ENCODE results near the gene CDC45.
A peak's percentile ranks its signal among the peaks of the same experiment; 100 is the strongest.
"Not testable (repeated sequence)": the region's sequence is repeated elsewhere in the genome, so short reads cannot be mapped to it uniquely, and the experiment has no call there.

CDC45 gene, protein sequence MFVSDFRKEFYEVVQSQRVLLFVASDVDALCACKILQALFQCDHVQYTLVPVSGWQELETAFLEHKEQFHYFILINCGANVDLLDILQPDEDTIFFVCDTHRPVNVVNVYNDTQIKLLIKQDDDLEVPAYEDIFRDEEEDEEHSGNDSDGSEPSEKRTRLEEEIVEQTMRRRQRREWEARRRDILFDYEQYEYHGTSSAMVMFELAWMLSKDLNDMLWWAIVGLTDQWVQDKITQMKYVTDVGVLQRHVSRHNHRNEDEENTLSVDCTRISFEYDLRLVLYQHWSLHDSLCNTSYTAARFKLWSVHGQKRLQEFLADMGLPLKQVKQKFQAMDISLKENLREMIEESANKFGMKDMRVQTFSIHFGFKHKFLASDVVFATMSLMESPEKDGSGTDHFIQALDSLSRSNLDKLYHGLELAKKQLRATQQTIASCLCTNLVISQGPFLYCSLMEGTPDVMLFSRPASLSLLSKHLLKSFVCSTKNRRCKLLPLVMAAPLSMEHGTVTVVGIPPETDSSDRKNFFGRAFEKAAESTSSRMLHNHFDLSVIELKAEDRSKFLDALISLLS

DNA sequence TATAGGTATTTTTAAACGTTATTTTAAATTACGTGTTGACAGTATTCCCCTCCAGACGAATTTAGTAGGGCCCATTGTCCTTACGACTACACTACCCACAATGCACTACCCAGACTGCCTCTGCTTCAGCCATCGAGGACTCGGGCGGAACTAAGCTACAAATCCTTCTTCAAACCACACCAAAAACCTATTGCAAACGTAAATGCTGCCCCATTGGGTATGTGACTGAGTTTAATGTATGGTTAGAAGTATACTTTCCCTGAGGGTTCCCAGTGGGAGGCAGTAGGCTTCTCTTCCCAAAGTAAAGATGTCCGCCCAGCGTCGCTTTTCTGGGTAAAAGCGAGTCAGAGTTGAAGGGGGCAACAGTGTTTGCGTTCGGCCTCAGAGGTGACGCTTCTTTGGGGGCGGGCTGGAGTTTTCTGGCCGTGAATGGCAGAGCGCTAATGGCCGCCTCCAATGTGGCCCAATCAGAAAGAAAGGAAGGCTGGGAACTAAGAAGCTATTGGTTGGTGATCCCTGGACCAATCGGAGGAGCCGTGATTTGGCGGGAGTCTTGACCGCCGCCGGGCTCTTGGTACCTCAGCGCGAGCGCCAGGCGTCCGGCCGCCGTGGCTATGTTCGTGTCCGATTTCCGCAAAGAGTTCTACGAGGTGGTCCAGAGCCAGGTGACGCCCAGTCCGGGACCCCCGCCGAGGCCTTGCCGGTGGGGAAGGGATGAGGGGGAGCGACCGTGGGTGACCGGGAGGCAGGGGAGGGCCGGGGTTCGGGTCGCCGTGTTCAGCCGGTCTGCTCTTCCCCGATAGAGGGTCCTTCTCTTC lies at the start of gene CDC45:
Gene CDC45 (plus strand): TSS at position 566 of the 818 bp plus-strand sequence. CDS start 49 bp downstream, at position 615.
- DNase-seq: peak; percentile 92

DNA sequence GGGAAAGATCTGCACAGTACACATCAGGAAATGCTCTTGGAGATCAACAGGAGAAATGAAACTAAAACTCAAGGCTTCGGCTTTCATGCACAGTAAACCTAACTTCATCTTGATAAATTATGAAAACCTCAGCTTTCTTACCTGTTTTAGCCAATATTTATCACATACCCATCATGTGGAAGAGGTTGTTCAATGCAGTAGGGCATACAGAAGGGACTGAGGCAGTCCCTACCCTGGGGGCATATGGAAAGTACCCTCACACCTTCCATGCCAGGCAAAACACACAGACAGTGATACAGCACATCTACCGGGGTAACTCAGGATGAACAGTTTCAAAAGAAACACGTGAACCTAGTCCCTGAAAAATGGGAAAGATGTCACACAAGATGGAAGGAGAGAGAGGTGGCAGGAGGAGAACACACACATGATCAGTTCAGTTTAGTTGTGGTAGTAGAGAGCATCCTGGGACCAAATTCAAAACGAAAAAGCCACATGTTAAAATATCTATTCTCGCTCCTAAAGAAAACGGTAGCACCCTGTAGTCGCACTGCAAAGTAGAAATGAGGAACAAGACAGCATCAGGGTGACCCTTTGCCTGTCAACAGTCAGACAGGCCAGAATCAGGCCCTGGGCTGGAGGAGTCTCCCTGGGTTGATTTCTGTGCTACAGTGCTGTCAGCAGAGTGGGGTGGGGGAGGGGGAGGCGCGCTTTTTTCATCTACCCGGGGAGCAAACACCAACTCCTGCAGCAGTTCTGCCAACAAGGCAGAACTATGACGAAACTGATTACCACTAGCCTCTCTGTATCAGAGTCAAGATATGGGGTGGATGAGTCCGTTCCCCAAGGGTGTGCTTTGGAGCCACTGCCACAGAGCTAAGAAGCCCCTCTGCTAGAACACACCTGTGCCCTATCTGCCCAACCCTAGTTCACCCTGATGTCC lies 49.5 kb upstream of the CDC45 start:
- peak; percentile 28 for DNase-seq

DNA sequence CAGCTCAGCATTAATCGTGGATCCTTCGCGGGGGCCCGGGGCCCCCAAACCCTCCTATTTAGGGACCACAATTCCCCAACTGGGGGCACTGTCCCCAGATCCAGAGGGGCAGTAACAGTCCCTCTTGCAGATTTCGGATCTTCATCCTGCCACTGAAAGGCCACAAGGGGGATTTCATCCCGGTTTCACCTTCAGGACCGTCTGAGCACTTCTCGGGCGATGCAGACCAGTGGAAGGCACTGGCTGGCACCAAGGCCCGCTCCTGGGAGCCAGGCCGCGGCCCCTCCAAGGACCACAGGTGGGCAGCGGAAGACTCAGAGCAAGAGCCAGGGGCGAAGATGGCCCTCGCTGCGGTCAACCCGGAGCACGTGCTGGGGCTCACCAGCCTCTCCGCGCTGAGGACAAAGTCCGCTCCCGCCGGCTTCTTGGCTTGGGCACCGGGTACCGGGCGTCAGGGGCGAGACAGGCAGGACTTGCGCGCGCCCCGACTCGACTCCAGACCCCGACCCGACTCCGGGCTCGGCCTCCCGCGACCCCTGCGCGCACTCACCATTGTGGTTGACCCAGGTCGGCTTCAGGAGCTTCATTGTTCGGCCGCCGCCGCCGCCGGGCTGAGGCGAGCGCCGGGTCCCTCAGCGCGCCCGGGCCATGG lies 48.7 kb upstream of the CDC45 start:
- no peak for DNase-seq

DNA sequence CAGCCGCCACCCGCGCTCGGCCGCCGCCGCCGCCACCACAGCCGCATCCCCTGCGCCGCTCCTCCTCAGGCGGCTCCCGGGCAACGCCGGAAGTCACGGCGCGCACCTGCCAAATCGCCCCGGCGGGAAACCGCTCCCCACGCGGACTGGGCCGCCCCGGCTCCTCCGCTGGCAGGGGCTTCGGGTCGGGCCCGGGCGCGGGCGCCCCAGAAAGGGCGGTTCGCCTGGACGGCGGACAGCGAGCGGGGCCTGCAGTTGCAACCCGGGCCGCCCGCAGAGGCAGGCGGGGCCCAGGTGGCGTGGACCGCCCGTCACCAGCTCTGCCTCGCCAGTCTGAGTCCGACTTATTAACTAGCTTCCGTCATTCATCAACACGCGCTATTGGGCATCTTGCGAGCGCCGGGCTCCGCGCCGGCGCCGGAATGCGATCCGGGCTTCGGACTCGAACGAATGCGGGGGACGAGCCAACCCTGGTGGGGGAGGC lies 48.0 kb upstream of the CDC45 start, which contains the start of gene HIRA:
Gene HIRA (minus strand): TSS at position 85 of the 484 bp plus-strand sequence. CDS start 257 bp downstream, outside the sequence.
- peak; percentile 87 for DNase-seq

DNA sequence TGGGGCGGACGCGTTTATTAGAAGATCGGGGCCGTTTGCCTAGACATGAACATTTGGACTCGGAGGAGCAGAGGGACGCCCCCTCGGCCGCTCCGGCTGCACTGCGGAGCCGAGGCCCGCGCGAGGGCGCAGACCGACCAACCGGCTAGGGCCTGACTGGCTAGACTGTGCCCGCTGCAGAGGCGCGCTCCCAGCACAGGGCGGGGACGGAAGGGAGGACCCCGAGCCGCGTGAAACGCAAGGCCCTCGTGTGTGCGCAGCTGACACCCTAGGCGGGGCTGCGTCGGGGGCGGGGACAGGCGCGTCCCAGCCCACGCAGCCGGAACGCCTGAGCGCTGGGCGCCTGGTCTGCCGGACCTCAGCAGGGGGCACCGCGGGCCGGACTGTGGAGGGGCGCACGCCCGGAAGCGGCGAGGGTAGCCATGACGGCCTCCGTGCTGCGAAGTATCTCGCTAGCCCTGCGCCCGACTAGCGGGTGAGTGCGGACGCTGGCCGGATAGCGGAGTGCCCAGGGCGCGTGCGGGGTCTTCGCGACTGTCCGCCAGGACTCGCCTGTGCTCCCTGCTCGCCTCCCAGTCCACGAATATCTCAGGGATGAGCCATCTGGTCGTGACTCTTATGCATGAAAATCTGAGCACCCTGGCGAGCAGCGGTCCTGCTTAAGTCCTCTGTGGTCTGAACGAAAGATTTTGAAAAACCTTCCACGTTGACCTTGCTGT lies 47.4 kb upstream of the CDC45 start, which contains the start of gene MRPL40:
Gene MRPL40 (plus strand): TSS at position 413 of the 719 bp plus-strand sequence. CDS start 10 bp downstream, at position 423.
- peak; percentile 90 for DNase-seq

DNA sequence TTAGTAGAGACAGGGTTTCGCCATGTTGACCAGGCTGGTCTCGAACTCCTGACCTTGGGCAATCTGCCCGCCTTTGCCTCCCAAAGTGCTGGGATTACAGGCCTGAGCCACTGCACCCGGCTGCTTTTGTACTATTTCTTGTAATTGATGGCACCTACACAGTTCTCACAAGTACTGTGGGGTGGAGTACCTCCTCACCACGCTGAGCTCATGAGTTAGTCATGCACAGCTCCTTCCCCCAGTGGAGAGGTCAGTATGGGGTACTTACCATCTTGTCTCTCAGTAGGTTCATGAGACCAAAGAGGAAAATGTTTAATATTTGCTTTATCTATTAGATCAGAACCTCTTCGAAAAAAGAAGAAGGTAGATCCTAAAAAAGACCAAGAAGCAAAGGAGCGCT lies 45.3 kb upstream of the CDC45 start:
- DNase-seq: no peak

DNA sequence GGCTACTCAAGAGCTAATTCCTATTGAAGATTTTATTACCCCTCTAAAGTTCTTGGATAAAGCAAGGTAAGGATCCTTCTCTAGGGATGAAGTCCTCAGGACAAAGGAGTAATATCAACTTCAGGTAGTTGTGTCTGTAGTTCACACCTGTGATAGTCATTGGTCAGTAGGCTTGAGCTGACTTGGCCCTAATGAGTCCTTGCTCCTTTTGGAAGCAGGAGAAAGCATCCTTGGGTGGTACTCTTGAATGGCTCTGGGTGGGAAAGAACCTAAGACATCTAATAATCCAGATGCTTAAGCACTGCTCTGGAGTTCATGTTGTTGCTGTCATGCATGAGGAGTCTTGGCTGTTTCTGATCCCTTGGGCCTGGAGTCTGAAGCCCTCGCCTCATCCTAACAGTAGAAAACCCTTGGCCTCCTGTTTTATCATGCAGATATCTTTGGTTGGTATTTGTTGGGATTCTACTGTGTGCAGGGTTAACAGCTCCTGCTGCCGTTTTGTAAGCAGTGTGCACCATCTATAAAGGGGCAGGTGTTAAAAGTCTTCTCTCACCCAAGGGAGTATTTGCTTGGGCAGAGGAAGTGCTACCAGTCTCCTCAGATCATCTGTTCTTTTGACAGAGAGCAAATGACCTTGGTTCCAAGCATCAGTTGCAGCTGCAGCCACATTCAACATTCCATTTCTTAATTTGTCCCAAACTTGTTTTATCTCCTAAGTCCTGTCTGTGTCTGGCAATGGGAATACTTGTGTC lies 44.7 kb upstream of the CDC45 start:
- no peak for DNase-seq

DNA sequence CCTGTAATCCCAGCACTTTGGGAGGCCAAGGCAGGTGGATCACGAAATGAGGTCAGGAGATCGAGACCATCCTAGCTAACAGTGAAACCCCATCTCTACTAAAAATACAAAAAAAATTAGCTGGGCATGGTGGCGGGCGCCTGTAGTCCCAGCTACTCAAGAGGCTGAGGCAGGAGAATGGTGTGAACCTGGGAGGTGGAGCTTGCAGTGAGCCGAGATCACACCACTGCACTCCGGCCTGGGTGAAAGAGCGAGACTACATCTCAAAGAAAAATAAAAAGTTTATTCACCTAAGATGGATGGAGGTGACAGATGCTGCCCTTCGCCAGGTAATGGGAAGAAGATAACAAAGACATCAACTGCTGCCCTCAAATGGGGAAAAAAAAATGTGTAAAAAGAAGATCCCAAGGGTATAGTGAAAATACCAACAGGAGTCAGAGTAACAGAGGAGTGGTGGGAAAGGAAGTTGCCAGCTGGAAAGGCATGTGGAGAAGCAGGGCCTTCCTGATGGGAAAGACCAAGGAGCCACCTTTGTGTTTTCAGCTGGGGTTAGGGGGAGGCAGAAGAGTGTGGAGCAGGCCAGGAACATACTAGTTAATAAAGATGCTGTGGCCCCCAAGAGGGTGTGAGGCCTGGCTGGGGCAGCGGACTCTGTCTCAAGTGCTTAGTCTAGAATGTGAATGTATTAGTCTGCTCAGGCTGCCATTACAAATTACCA lies 43.1 kb upstream of the CDC45 start:
- DNase-seq: not testable (repeated sequence)

DNA sequence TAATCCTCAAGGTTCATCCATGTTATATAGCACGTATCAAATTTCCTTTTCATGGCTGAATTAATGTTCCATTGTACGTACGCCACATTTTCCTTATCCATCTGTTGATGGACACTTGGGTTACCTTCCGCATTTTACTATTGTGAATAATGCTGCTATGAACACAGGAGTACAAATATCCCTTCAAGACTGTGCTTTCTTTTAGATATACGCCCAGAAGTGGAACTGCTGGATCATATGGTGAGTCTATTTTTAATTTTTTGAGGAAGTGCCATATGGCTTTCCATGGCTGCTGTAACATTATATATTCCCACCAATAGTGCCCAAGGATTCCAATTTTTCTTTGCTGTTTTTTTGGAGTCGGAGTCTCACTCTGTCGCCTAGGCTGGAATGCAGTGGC lies 41.4 kb upstream of the CDC45 start:
- DNase-seq: no peak

DNA sequence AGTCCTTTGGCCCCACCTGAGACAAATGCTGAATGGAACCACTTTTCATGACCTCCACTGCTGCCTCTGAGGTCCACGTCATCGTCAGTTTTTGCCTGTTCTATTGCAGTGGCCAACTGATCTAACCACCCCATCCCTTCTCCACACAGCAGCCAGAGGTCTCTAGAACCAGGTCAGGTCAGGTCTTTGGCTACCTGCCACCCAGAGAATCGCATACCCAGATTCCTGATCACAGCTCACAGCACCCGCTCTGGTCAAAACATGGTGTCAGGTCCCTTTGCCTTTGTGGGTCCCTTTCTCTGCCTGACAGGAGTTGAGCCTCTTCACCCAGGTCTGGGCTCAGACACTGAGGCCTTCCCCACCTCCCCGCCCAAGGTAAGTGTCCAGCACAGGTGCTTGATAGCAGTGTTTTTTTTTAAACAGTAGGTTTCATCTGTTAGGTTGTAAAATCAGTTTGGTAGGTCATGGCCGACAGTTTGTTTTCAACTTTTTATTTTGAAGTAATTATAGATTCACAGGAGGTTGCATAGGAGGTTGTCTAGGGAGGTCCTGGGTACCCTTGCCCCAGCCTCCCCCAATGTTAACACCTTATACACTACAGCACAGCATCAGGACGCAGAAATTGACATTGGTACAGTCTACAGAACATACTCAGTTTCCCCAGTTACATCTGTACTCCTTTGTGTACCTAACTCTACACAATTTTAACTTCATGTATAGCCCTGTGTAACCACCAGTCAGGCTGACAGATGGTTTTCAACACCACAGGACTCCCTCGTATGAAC lies 39.1 kb upstream of the CDC45 start:
- no peak for DNase-seq

DNA sequence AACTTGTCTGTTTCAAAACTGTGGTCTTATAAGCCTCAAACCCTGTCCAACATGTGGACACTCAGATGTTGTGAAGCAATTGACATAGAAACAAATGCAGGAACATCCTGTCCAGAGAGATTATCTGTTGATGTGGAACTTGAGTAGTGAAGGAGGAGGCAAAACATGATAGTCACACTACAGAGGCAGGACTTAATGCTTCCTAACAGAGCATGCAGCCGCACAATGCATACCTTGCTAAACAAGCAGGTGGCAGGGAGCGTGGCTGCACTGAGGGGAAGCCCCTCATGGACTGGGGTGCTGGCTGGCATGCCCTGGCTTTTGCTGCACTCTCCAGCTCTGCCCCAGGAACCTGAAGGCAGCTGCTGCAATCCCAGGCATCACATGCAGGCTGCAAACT lies 37.6 kb upstream of the CDC45 start:
- no peak for DNase-seq

DNA sequence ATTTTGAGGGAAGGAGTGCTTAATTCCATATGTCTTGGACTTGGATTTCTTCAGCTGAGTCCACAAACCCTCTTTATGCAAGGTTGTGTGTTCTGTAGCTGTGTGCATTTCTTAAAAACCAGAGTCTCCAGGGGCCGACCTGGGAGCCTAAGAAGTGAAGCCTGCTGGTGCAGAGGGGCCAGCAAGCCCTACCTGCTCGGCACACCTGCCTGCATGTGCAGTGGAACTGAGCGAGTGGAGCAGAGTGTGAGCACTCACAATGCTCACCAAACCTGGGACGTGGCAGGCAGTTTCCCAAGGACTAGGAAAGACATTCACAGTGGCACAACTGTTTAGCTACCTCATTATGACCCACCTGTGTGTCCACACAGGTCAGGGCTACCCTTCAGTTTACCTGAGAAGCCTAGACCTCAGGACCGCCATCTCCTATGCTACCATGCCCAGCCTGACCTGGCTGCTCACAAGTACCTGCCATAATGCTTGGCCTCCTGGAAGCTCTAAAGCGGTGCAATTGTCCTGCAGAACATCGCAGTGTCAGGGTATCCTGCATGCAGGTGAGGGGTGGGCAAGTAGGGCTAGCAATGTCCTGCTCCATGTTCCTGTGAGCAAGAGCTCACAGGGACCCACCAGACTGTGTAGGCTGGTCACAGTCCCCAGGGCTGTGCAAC lies 36.0 kb upstream of the CDC45 start:
- no peak for DNase-seq

DNA sequence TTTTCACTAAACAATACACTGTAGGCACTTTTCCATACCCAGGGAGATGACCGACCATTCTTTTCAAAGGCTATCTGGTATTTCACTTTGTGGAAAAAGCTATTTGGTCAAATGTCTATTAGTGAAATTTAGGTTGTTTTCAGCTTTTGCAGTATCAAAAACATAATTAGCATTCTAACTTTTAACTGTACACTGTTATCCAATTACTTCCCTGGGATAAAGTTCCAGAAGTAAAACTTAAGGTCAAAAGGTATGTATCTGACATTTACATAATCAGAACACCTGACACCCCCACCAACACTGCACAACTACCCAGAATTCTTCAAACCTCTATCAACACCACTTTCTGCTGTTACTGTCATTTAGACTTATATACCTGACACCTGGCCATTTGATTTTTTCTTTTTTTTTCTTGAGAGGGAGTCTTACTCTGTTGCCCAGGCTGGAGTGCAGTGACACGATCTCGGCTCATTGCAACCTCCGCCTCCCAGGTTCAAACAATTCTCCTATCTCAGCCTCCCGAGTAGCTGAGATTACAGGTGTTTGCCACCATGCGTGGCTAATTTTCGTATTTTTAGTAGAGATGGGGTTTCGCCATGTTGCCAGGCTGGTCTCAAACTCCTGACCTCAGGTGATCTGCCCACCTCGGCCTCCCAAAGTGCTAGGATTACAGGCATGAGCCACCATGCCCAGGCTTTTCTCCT lies 34.3 kb upstream of the CDC45 start:
- DNase-seq: not testable (repeated sequence)

DNA sequence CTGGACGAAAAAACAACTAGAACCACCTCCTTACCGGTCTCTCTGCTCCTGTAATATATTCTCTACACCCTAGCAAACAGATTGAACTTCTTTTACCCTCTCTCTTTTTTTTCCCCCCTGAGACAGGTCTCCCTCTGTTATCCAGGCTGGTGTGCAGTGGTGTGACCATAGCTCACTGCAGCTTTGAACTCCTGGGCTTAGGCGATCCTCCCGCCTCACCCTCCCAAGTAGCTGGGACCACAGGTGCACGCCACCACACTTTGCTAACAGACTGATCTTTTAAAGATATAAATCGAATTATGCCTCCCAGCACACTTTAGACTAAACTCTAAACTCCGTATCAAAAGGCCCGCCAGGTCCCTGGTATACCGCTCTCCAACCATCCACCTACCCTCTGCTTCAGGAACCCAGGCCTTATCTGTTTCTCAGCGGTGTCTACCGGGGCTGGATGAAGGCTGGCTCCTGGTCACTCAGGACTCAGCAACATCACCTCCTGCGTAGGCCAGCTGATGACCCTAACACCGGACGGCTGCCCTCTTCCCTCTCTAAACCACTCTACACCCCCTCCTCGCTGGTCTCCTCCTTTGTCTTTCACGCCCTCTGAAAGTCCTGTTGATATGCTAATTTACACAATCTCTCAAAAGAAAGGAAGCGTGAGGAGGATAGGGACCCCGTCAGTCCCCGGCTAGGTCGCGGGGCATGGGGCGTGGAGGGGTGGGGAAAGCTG lies 33.0 kb upstream of the CDC45 start:
- no peak for DNase-seq

DNA sequence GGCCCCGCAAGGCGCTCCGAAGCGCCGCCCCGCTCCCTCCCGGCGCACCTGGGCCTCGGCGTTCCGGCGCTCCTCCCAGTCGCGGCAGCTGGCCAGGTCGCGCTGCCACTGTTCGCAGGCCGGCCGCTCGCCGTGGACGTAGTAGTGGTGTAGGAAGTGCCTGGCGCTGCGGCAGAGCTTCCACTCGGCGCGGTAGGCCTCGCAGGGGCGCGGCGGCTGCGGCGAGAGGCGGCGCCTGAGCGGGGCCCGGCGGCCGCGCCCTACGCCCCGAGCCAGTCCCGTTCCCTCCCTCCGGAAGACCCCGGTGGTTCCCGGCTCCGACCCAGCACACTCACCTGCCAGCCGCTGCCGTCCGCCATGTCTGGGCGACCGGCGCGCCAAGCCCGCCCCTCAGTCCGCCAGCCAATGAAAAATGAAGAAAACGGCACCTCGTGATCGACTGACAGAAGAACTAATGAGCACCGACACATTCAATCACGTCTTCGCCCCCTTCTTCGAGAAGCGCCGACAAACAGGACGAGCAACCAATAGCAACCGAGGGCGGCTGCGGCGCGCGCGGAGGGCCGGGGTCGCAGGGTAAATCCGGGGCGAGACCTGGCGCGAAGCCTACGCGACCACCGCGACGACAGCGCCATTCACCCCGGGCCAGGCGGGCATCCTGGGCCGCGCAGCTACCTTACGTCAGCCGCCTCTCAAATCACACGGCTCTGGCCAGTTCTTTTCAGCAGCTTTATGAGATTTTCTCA lies 32.2 kb upstream of the CDC45 start, which contains the start of gene C22orf39:
Gene C22orf39 (minus strand): TSS at position 382 of the 746 bp plus-strand sequence. CDS start 23 bp downstream, at position 359.
- DNase-seq: peak; percentile 84

All from activated CD8-positive, alpha-beta memory T cell treated with anti-CD3 and anti-CD28 coated beads, Interleukin-2, amount 50 U/mL, for 4 hours (primary cell).